DND-41 (cell line): ENCODE results near the gene MAPK1.

Experiments used
- CTCF ChIP-seq: IDR thresholded peaks from 2 replicates; pipeline ENCODE4 v1.5.1; 2012; ENCODE audit warnings: borderline replicate concordance, low read length, moderate library complexity, mild to moderate bottlenecking; ENCODE audit not compliant: poor library complexity, severe bottlenecking; ENCODE audit errors: extremely low read depth
- EZH2 ChIP-seq: IDR thresholded peaks from 3 replicates; pipeline ENCODE4 v1.6.1; 2012; ENCODE audit warnings: borderline replicate concordance, low read depth, mild to moderate bottlenecking, moderate library complexity, low read length, inconsistent platforms; ENCODE audit not compliant: severe bottlenecking

- TF ChIP-seq CTCF (no peak), EZH2 (no peak)
Measured at GRCh38 chr22:21735200-21736083, 132.0 kb downstream of the MAPK1 start, which contains the start of gene YPEL1.
